Measurements from ENCODE around the gene CD24. TPM values are rescaled to one million over a fixed set of nuclear protein-coding genes. Genes with fewer than 3 reads are reported as not detected.

CD24 gene
- total and polyA plus RNA-seq, 4 donors: 14.2 to 84.6 (median 14.7) TPM

- TF ChIP-seq EGR1 (IDR thresholded peaks at IDR 0.05; ENCODE audit: low read depth in 2 of 2) (no peak), RAD21 (IDR thresholded peaks at IDR 0.05) (no peak), TAF1 (conservative IDR thresholded peaks at IDR 0.05) (no peak), CTCF (IDR thresholded peaks at IDR 0.05; ENCODE audit: low read depth, low read length, missing input control) (no peak)
Observed at GRCh38 chr6:106977246-106977645, 2.7 kb upstream of the CD24 start (continued).

DNA sequence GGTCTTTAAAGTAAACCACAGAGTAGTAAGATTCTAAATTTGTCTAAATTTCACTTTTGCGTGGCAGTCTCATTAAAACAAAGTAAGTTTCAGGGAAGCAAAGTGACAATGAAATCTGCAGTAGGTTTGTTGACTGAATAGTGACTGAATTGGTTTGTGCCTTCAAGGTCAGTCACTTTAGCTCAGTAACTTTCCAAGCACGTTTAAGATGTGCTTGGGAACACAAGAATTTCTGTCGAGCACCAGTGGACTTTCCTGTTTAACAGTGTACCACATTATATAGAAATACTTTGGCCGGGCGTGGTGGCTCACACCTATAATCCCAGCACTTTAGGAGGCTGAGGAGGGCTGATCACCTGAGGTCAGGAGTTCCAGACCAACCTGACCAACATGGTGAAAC is 1.7 kb upstream of the CD24 start:
- H3K4me3 ChIP-seq (ENCODE audit: low read depth in 1 of 3, low read length in 3 of 3): no peak overlapping the region
- H3K27ac ChIP-seq (ENCODE audit: low read depth in 1 of 2, low read length in 2 of 2): no peak overlapping the region
- no peak overlapping the region for H3K9ac ChIP-seq (ENCODE audit: low read depth in 1 of 2, low read length in 2 of 2)
- peaks cover 0 to 7% (median 1%) of the 10 kb centered on the region in 4 donors for H3K27me3 ChIP-seq (ENCODE audit: control insufficient read depth in 4 of 4, insufficient read depth in 4 of 4, low read length in 3 of 4)
- H3K4me1 ChIP-seq (ENCODE audit: control insufficient read depth in 4 of 4, insufficient read depth in 4 of 4, low read length in 3 of 4): peaks cover 10 to 16% (median 12%) of the 10 kb centered on the region in 4 donors
- no peak for DNase-seq (ENCODE audit: low spot score)
- TF ChIP-seq ATF3 (IDR thresholded peaks at IDR 0.05) (no peak), NR2F2 (IDR thresholded peaks at IDR 0.05) (no peak), FOXA1 (IDR thresholded peaks at IDR 0.05) (no peak), EGR1 (IDR thresholded peaks at IDR 0.05; ENCODE audit: low read depth in 2 of 2) (no peak), FOXA2 (IDR thresholded peaks at IDR 0.05) (no peak), REST (IDR thresholded peaks at IDR 0.05) (no peak), TAF1 (conservative IDR thresholded peaks at IDR 0.05) (no peak), HNF4G (IDR thresholded peaks at IDR 0.05) (no peak), RXRA (IDR thresholded peaks at IDR 0.05) (no peak), RAD21 (IDR thresholded peaks at IDR 0.05) (no peak), HNF4A (conservative IDR thresholded peaks at IDR 0.05) (no peak), SP1 (IDR thresholded peaks at IDR 0.05) (no peak), CTCF (IDR thresholded peaks at IDR 0.05; ENCODE audit: low read depth, low read length, missing input control) (no peak), GABPA (IDR thresholded peaks at IDR 0.05 in 1 of 2, conservative IDR thresholded peaks at IDR 0.05 in 1 of 2) (no peak)
- TF ChIP-seq, protein P1, sequence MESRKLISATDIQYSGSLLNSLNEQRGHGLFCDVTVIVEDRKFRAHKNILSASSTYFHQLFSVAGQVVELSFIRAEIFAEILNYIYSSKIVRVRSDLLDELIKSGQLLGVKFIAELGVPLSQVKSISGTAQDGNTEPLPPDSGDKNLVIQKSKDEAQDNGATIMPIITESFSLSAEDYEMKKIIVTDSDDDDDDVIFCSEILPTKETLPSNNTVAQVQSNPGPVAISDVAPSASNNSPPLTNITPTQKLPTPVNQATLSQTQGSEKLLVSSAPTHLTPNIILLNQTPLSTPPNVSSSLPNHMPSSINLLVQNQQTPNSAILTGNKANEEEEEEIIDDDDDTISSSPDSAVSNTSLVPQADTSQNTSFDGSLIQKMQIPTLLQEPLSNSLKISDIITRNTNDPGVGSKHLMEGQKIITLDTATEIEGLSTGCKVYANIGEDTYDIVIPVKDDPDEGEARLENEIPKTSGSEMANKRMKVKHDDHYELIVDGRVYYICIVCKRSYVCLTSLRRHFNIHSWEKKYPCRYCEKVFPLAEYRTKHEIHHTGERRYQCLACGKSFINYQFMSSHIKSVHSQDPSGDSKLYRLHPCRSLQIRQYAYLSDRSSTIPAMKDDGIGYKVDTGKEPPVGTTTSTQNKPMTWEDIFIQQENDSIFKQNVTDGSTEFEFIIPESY (IDR thresholded peaks at IDR 0.05): no peak
- no peaks in the 10 kb centered on the region for H3K36me3 ChIP-seq (ENCODE audit: control insufficient read depth in 4 of 4, insufficient read depth in 3 of 4, low read depth in 1 of 4, low read length in 3 of 4)
- WGBS: 74% methylated on average over 5 of the region's 5 CpGs
- H3K9me3 ChIP-seq (ENCODE audit: control insufficient read depth in 4 of 4, low read length in 3 of 4): no peaks in the 10 kb centered on the region

Data from liver (tissue), 9 donors.